ENCODE measurements around the gene SMLR1.

Gene SMLR1

GRCh38 chr6:130825772-130826441 is 1.3 kb upstream of the SMLR1 start:
- DNase-seq (ENCODE audit: low read depth in 2 of 2): no peak

GRCh38 chr6:130826442-130827246 is 562 bp upstream of the SMLR1 start:
- DNase-seq (ENCODE audit: low read depth in 2 of 2): no peak

GRCh38 chr6:130829333-130829910 is 2.2 kb downstream of the SMLR1 start:
- DNase-seq (ENCODE audit: low read depth in 2 of 2): no peak

GRCh38 chr6:130831607-130832006 is 4.4 kb downstream of the SMLR1 start:
- no peak for DNase-seq (ENCODE audit: low read depth in 2 of 2)

- DNase-seq (ENCODE audit: low read depth in 2 of 2): no peak
Observed at GRCh38 chr6:130833569-130833968, 6.4 kb downstream of the SMLR1 start.

GRCh38 chr6:130834482-130835251 is 7.5 kb downstream of the SMLR1 start:
- DNase-seq (ENCODE audit: low read depth in 2 of 2): no peak

GRCh38 chr6:130836055-130836640 is 8.9 kb downstream of the SMLR1 start:
- DNase-seq (ENCODE audit: low read depth in 2 of 2): no peak

- DNase-seq (ENCODE audit: low read depth in 2 of 2): no peak
Observed at GRCh38 chr6:130837067-130837466, 9.9 kb downstream of the SMLR1 start.

GRCh38 chr6:130838250-130838860 is 11.1 kb downstream of the SMLR1 start:
- no peak for DNase-seq (ENCODE audit: low read depth in 2 of 2)

GRCh38 chr6:130838951-130839350 is 11.7 kb downstream of the SMLR1 start:
- no peak for DNase-seq (ENCODE audit: low read depth in 2 of 2)

- DNase-seq (ENCODE audit: low read depth in 2 of 2): no peak
Observed at GRCh38 chr6:130839379-130839778, 12.2 kb downstream of the SMLR1 start.

- no peak for DNase-seq (ENCODE audit: low read depth in 2 of 2)
Observed at GRCh38 chr6:130840050-130840449, 12.8 kb downstream of the SMLR1 start.

- no peak for DNase-seq (ENCODE audit: low read depth in 2 of 2)
Observed at GRCh38 chr6:130841128-130841728, 14.0 kb downstream of the SMLR1 start.

GRCh38 chr6:130843575-130844320 is 16.5 kb downstream of the SMLR1 start:
- no peak for DNase-seq (ENCODE audit: low read depth in 2 of 2)

GRCh38 chr6:130846501-130846900 is 19.3 kb downstream of the SMLR1 start:
- DNase-seq (ENCODE audit: low read depth in 2 of 2): no peak

GRCh38 chr6:130847001-130847910 is 20.1 kb downstream of the SMLR1 start:
- no peak for DNase-seq (ENCODE audit: low read depth in 2 of 2)

- peak in 1 of 2 donors; percentile 1 for DNase-seq (ENCODE audit: low read depth in 2 of 2)
Observed at GRCh38 chr6:130848945-130849344, 21.7 kb downstream of the SMLR1 start.

- no peak for DNase-seq (ENCODE audit: low read depth in 2 of 2)
Observed at GRCh38 chr6:130849594-130849993, 22.4 kb downstream of the SMLR1 start.

GRCh38 chr6:130851026-130851425 is 23.8 kb downstream of the SMLR1 start:
- no peak for DNase-seq (ENCODE audit: low read depth in 2 of 2)

Data from activated CD4-positive, alpha-beta T cell treated with anti-CD3 and anti-CD28 coated beads for 24 hours (primary cell).